Sigmoid colon (tissue), 4 donors: Measurements from ENCODE around the gene NCKAP5.

Experiments used
- EP300 ChIP-seq, 4 donors: sonication (generic); formaldehyde crosslinking; IDR thresholded peaks; one replicate each; pipeline ENCODE4 v1.6.1; 2017; ENCODE audit warnings: antibody characterized with exemption in 4 of 4
- POLR2A ChIP-seq, 2 donors: fragments of 450-650 bp; IDR thresholded peaks; one replicate each; pipeline ENCODE4 v1.6.1; 2016; ENCODE audit warnings: antibody characterized with exemption in 2 of 2, mild to moderate bottlenecking in 2 of 2, moderate library complexity in 2 of 2
- POLR2AphosphoS5 ChIP-seq, 4 donors: sonication (generic); formaldehyde crosslinking; IDR thresholded peaks; one replicate each; pipeline ENCODE4 v1.6.1; 2017; ENCODE audit warnings: antibody characterized with exemption in 4 of 4
- TF ChIP-seq, protein P1 (sequence below), 4 experiments: fragments of 450-650 bp in 3 of 4; fragments of 200-600 bp in 1 of 4; IDR thresholded peaks; one replicate each; pipeline ENCODE4 v1.5.1; 2016 to 2019; ENCODE audit warnings: antibody characterized with exemption in 4 of 4, mild to moderate bottlenecking in 3 of 4, moderate library complexity in 2 of 4

DNA sequence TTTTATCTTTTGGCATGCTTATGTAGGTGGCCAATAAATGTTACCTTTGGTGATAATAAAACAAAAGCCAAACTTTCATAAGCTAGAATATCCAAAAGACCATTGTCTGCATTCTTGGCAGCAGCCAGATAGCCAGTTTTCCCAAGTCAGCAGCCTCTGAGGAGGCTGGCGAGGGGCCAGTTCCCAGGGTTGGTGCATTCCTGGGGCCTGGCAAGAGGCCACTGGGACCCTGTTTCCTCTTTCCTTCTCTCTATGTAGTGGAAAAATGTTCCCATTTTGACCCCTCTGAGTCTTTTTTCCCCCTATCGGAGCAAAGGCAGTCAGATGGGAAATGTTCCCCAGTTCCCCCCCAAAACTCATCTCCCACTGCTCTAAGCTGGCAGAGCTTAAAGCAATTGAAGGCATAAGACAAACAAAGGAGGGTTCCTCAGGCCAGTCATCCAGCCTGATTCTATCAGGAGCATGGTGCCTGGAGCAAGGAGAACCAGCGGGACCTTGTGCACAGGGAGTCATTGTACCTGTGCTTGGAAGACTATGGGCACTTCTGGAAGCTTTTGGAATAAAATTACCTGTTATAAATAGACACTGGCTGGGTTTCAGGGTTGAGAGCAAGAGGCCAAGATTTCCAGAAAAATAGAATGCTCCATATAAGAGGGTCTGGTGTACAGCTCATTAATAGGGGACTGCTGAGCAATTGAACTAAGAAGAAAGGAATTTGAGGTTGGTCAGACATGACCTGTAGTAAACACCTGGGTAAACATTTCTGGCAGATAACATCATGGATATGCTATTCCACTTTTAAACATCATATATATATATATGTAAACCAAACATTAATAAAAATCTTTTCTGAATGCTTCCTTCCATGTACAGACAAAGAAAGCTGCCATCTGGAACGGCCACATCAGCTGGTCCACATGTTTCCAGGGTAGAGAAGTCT is 63.4 kb downstream of the NCKAP5 start:
- TF ChIP-seq POLR2A (IDR thresholded peaks at IDR 0.05), result no peak
- TF ChIP-seq, protein P1, sequence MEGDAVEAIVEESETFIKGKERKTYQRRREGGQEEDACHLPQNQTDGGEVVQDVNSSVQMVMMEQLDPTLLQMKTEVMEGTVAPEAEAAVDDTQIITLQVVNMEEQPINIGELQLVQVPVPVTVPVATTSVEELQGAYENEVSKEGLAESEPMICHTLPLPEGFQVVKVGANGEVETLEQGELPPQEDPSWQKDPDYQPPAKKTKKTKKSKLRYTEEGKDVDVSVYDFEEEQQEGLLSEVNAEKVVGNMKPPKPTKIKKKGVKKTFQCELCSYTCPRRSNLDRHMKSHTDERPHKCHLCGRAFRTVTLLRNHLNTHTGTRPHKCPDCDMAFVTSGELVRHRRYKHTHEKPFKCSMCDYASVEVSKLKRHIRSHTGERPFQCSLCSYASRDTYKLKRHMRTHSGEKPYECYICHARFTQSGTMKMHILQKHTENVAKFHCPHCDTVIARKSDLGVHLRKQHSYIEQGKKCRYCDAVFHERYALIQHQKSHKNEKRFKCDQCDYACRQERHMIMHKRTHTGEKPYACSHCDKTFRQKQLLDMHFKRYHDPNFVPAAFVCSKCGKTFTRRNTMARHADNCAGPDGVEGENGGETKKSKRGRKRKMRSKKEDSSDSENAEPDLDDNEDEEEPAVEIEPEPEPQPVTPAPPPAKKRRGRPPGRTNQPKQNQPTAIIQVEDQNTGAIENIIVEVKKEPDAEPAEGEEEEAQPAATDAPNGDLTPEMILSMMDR (IDR thresholded peaks at IDR 0.05), result no peak
- no peak for TF ChIP-seq POLR2AphosphoS5 (IDR thresholded peaks at IDR 0.05)
- no peak for TF ChIP-seq EP300 (IDR thresholded peaks at IDR 0.05)
